Activated CD8-positive, alpha-beta memory T cell treated with anti-CD3 and anti-CD28 coated beads for 4 hours (primary cell): ENCODE results near the gene TVP23C.
"Not testable (repeated sequence)": the region's sequence is repeated elsewhere in the genome, so short reads cannot be mapped to it uniquely, and the experiment has no call there.

Experiments used
- DNase-seq, 2 donors: peaks; one replicate each; pipeline ENCODE4 v3.0.0-alpha.2; 2020; ENCODE audit warnings: low read depth in 2 of 2

Gene TVP23C

DNA sequence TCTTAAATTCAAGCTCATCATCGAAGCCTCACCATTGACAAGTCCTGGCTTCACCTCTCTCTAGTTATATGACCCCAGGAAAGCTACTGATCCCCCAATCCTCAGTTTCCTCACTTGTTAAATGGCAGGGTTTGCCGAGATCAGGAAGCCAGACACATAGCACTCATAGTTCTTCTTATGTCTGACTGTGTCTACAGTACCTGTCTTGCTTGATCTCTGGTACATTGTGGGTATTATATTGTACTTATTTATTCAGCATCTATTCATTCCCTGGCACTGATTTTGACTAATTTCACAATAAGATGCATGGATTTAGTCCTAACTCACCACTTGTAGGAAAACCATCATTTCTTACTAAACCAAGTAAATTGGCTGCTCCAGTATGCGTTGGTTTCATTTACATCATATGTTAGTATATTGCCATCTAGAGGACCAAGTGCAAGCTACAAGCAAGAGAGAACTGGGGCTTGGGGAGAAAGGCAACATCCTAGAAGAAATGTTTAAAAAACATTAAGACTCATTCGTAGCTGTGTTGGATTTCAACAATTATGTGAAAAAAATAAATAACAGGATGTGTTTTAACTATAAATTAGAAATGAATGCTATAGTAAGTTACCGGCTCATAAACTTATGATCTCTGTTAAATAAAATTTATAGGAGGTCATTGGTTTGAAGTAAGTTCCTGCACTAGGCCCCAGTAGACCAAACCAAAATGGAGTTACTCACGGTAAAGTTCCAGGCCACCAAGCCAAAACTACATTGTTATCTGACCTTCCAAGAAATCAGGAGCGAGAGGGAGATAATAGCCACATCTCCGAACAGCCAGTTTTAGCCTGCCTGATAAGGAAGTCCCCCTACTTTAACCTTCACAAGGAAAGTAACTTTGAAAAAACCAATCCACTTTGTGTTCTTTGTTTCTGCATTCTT lies 36.7 kb downstream of the TVP23C start:
- not testable (repeated sequence) for DNase-seq

DNA sequence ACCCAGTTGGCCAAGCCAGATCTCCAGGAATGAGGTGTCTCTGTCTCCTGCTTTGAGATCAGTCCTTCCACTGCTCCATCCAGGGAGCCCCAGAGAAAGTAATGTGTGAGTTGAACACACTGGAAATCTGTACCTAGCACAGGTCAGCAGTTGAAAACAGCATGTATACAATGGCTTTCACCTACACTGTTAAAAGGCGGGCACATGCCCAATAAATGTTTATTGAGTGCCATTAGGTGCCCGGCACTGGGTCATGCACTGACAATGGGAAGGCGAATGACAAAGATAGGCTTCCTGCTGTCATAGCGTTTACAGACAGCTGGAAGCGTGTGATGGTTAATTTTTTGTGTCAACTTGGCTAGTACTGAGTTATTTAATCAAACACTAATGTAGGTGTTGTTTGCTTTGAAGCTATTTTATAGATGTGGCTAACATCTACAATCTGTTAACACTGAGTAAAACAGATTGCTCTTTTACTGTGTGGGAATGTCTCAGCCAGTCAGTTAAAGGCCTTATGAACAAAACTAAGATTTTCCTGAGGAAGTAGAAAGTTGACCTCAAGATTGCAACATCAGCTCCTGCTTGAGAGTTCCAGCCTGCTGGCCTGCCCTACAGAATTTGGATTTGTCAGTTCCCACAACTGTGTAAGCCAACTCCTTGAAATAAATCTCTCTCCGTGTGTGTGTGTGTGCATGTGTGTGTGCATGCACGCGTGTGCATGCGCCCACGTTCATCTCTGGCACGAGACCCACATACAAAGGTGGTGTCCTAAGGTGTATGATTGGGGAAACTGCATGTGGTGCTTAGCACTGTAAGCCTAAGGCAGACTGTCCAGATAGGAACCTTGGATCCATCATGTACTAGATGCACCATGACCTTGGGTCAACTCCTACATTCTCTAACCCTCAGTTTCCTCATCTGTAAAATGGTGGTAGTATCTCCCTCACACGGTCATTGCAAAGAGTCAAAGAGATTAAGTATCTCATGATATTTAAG lies 38.0 kb downstream of the TVP23C start:
- DNase-seq = not testable (repeated sequence)

DNA sequence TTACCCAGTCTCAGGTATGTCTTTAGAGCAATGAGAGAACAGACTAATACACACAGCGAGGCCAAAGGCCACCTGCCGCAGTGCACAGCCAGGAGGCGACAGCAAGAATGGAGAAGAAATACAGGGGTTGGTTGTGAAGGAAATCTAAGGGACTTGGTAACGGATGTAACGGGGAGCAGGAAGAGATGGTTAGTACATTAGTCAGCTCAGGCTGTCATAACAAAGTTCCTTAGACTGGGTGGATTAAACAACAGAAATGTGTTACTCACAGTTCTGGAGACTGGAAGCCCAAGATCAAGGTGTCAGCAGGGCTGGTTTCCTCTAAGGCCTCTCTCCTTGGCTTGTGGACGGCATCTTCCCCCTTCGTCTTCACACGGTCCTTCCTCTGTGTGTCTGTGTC lies 47.1 kb downstream of the TVP23C start:
- no peak for DNase-seq

DNA sequence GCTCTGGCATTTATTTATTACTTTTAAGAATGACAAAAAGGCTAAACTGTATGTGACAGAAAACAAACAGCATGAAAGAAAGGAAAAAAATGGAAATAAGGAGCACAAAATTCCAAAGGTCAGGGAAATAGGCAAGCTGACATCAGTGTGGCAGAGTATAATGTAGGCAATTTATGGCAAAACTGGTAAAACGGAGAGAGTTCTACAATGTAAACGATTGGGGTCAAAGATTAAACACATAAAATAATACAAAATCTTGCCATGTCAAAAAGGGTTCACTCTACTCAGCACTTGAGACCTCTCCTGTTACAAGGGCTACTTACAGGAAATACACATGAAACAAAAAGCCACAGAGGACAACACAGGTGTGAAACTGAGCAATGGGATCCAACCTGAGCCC lies 48.8 kb downstream of the TVP23C start:
- no peak for DNase-seq

DNA sequence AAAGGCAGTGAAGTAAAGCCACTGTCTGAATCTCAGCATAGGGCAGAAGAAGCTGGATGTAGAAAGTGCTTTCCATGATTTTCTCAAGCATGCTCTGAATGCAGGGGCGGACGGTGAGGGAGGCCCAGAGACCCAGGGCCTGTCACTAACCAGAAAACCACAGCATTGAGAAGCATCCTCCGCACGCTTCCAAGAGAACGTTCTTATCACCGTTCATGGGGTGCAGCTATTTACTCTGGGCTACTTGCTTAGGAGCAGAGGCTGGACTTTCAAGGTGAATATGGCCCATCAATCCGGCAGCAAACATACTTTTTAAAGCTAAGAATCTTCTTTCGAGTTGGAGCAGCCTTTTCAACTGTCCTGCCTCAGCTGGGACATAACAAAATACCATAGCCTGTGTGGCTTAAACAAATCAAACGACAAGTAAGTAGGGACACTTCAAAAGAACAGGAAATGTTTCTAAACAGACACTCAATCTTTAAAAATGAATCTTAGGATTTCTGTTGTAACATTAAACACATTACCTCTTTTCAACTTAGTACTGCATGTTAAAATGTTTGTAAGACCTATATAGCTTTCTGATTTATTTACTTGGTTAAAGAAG lies 49.3 kb downstream of the TVP23C start:
- DNase-seq = no peak

DNA sequence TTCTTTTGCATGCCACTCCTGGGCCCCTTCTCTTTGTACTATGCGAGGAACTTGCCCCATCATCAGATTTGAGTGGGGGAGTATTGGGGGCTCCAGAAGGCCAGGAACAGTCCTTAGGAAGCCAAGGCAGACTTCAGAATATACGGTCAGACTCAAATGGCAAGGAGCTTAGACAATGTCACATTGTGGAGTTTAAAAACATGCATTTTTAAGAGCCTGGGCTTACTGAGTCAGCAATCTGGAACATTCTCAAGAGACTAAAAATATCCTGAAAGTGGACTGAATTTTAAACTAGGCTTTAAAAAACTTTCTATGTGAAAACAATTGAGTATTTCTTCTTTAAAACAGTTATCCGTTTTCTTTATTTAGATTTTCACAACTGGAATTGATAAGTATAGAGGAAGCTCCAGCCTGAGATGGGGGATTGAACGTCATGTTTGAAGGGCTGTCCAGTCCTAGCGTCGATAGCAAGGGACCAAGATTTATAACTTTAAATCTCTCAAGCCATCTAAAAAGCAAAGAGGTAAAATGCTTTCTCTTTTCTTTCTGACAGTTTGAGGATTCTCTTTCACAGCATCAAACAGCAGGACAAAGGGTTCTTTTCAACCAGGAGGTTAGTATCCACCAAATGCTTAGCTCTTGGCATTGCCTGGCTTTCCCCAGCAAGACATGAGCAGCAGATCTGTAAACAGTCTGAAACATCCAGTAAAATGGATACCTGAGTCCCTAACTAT lies 50.1 kb downstream of the TVP23C start:
- no peak for DNase-seq

DNA sequence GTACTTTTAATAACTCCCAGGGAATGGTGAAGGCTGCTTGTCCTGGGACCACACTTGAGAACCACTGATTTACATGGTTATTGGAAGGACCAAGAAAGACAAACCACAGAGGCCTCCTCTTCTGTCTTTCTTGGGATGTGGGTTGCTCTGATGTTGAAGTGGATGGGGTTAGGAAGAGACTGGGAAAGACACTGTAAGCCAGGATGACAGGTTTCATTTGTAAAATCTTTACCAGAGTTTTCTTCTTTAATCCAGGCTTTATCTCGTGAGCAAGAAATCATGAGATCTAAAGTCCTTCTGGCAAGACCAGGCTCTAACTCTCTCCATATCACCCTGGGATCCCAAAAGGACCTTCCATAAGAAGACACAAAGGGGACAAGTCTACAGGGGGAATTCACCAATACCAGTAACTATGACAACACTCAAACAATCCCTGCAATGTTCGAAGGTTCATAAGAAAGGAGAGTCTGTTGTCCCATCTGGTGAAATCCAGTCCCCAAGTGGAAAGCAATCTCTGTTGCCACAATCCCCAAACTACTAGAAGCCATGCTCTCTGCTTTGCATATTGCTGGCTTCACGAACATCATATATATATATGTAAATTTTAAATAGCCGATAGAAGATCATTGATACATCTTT lies 51.1 kb downstream of the TVP23C start:
- no peak for DNase-seq

DNA sequence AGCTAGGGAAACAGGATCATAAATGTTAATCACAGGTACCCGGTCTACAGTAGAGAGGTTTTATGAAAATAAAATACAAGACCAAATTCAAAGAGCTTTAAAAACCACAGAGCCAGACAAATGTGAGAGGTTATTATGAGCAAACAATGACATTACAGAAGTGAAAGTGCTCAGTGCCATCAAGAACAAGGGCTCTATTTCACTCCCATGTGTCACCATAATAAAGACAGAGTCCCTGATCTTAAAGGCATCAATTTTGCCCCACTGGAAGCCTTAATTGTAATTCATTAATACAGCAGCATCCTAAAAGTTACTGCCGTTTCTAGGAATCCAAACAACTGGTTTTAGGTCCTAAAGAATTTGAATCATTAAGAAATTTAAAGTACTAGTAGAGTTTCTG lies 52.1 kb downstream of the TVP23C start:
- no peak for DNase-seq

DNA sequence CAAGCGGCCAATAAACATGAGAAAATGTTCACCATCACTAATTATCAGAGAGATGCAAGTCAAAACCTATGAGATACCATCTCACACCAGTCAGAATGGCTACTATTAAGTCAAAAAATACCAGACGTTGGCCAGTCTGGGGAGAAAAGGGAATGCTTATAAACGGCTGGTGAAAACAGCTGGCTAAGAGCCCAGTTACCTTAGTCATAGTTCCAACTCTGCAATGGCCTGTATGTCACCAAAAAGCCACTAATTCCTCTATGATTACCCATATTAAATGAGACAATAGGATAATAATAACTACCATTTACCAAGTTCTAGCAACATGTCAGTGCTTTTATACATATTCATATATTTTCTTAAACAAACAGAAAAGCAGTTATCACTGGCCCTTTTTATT lies 52.9 kb downstream of the TVP23C start:
- DNase-seq = no peak

DNA sequence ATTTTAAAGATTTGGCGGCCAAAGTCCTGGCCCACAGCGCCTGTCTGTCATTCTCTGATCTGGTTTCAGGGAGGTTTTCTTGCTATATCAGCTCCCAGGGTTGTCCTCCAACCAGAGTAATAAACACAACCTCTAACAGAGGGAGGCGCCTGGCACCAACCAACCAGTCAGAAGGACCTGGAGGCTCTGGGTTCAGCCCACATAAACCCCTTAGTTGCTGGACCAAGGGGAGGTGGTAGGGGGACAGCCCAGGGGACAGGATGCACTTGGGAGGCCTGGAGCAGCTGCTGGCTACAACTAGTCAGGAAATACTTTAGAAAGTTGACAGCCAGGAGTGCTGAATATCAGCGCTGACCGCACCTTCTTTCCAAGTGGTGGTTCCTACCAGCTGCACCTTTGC lies 54.2 kb downstream of the TVP23C start:
- DNase-seq = no peak

DNA sequence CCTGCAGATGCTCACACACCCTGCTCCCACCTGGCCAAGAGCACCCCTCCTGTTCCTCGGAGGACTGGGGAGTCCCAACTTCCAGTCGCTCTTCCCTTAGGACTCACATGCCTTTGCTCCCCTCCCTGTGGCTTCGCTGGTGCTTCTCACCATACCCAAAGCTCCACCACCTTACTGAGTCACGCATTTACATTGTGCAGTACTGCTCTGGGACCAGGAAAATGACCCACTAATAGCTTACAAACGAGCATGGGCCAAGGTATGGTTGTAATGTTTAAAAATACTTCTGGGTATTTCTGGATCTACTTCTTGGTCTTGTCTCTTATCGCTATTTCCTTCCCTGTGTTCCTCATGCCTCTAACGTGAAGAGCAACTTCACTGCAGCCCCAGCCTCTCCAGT lies 54.8 kb downstream of the TVP23C start:
- DNase-seq = no peak

DNA sequence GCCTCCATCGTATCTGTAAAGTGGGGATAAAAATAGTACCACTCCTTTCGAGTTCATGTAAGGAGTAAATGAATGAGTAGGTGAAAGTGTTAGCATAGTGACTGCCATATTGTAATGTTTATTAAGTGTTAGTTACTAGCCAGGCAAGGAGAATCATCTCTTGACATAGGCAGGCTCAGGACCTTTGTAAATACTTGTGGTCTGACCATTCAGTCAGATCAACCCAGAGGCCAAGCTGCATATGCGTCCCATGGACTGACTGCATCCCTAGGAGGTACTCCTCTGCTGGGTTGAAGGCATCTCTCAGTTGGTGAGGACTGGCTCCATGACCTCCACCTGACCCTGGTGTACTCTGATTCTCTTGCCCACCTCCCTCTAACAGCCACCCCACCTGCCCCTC lies 55.4 kb downstream of the TVP23C start:
- no peak for DNase-seq

DNA sequence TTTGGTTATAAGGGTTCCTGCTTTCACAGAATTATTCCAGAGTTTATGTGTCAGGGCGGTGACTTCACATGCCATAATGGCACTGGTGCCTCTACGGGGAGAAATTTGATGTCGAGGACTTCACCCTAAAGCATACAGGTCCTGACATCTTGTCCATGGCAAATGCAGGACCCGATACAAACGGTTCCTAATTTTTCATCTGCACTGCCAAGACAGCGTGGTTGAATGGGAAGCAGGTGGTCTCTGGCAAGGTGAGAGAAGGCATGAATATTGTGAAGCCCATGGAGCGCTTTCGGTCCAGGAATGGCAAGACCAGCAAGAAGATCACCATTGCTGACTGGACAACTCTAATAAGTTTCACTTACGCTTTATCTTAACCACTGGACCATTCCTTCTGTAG lies 56.3 kb downstream of the TVP23C start:
- no peak for DNase-seq

DNA sequence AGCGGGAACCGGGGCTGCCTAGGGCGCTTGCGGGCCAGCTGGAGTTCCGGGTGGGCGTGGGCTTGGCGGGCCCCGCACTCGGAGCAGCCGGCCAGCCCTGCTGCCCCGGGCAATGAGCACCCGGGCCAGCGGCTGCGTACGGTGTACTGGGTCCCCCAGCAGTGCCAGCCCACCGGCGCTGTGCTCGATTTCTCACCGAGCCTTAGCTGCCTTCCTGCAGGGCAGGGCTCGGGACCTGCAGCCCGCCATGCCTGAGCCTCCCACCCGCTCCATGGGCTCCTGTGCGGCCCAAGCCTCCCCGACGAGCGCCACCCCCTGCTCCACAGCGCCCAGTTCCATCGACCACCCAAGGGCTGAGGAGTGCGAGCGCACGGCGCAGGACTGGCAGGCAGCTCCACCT lies 57.6 kb downstream of the TVP23C start:
- DNase-seq = not testable (repeated sequence)

DNA sequence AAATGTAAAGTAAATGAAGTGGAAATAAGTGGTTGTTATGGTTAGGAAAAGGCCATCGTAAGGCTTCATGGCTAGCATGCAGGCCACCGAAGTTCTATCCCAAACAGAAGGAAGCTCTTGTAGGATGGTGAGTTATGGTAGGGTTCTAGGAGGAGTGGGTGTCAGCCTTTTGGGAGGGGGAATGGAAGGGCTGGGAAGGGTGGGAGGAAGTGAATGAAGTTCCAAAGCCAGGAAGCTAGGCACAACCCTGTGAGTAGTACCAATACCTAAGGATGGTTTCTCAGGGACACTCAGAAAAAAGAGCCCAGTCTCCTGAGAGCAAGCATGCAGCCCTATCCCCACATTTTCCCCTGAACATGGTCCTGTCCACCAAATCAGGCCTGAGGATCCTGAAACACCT lies 59.6 kb downstream of the TVP23C start:
- DNase-seq = no peak

DNA sequence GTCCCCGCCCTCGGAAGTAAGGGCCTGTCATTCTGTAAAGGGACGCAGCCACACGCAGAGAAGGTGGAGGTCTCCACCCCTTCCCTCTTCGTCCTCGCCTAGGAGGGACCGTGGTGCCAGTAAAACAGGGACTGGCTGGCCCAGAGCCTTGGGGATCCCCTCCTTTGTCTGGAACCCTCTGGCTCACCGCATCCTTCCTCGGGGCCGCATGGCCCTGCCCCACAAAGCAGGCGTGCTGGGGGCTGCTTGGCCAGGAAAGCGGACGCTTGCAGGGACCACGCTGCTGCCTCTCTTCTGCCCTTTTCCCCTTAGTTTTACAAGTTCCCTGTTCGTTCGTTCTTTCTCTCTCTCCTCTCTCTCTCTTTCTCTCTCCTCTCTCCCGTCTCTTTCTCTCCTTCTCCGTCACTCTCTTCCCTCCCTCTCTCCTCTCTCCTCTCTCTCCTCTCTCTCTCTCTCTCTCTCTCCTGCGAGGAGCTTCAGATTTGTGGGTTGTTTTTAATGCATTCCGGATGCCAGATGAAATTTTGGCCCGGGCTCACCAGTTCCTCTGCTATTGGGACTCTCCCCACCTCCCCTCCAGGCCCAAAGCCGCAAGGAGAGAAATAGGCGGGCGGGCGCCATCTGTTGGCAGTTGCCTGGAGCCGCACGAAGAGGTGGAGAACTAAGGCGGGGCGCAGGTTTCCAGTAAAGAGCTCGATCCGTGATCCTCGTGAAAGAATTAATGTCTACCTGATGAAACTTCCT lies 60.7 kb downstream of the TVP23C start:
- DNase-seq = peak; percentile 15 to 38

DNA sequence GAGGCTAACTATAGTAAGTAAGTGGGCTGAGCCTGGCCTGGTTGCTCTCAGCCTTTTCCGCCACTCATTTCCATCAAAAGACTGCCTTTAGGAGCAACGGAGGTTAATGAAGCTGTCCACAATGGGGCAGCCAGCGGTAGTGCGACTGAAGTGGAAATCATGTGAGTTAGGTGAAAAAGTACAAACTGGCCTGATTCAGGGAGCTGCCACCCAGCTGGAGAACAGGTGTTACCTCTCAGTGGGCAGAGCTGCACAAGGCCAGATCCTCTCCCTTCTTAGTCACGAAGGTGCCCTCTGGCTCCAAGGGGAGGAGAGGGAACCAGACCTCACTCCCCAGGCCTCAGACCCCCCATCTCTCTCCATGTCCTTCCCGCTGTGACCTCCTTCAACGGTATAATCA lies 61.5 kb downstream of the TVP23C start:
- no peak for DNase-seq

DNA sequence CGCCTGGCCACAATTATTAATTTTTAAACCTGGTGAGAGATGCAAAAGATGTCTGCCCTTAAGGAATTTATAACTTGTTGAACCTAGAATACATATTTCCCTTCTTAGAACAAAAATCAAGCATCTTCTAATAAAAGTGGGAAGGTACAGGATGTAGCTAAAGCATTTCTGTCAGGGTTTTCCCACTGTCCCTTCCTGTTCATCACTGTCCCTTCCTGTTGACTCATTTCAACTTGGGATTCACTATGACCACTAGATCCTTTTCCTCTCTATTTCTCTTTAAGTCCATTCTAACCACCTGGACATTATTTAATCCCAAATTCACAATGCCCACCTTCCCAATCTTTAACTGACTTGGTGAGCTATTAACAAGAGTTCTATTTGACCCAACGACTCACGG lies 62.0 kb downstream of the TVP23C start:
- no peak for DNase-seq

DNA sequence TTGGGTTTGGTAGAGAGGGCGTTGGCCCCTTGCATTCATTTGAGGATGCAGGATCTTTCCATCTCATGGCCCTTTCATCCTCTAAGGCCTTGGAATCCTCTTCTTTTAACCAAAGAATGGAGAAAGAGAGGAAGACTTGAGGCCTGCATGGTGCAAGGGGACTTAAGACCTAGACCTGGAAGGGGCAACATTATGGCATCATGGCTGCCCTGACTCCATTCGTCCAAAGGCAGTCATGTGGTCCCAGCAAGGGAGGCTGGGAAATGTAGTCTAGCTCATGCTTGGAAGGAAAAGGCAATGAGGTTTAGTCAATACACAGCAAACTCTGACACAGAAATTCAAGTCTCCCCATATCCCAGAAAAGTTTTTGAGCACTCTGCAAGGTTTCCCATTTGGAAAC lies 65.2 kb downstream of the TVP23C start:
- DNase-seq = no peak
